Vagina (tissue), 2 donors: ENCODE data around the gene NT5C1A. TPM values are rescaled to one million over a fixed set of nuclear protein-coding genes. Genes with fewer than 3 reads are reported as not detected.
A peak's percentile ranks its signal among the peaks of the same experiment; 100 is the strongest.

Source experiments
- DNase-seq, 2 donors: peaks; one replicate each; pipeline ENCODE4 v3.0.0-alpha.2; 2017; ENCODE audit errors: extremely low spot score in 2 of 2
- H3K27ac ChIP-seq: fragments of 200-600 bp; sonication (generic); one replicate; pipeline ENCODE4 v1.5.1; 2019
- H3K27me3 ChIP-seq: fragments of 200-600 bp; sonication (generic); one replicate; pipeline ENCODE4 v1.5.1; 2019
- H3K36me3 ChIP-seq, 2 donors: fragments of 200-600 bp; sonication (generic); one replicate each; pipeline ENCODE4 v1.5.1; 2017 to 2019
- H3K4me1 ChIP-seq: fragments of 200-600 bp; sonication (generic); one replicate; pipeline ENCODE4 v1.5.1; 2019
- H3K4me3 ChIP-seq, 2 donors: fragments of 200-600 bp; sonication (generic); 1 replicate in 1 of 2; 2 replicates in 1 of 2; pipeline ENCODE4 v1.5.1; 2016 to 2019
- H3K9me3 ChIP-seq: fragments of 200-600 bp; sonication (generic); one replicate; pipeline ENCODE4 v1.5.1; 2019
- CTCF ChIP-seq, 3 experiments: fragments of 450-650 bp in 2 of 3; fragments of 200-600 bp in 1 of 3; sonication (generic) in 1 of 3; IDR thresholded peaks; one replicate each; pipeline ENCODE4 v1.5.1; 2017 to 2019; ENCODE audit warnings: antibody characterized with exemption in 3 of 3, mild to moderate bottlenecking in 2 of 3, moderate library complexity in 2 of 3
- POLR2A ChIP-seq, 2 donors: fragments of 450-650 bp; IDR thresholded peaks; one replicate each; pipeline ENCODE4 v1.6.1; 2017; ENCODE audit warnings: antibody characterized with exemption in 2 of 2, mild to moderate bottlenecking in 2 of 2, moderate library complexity in 2 of 2
- POLR2AphosphoS5 ChIP-seq, 2 donors: sonication (generic); formaldehyde crosslinking; IDR thresholded peaks; one replicate each; pipeline ENCODE4 v1.9.0; 2017; ENCODE audit warnings: antibody characterized with exemption in 2 of 2, mild to moderate bottlenecking in 2 of 2, low read depth in 1 of 2; ENCODE audit not compliant: insufficient read depth in 1 of 2
- intact Hi-C: fragments of 100-400 bp; cut with DNase I; formaldehyde crosslinking; loops from one replicate; pipeline ENCODE4 v1.15.1; 2023
- total RNA-seq: library from RNA; depleted of rRNA; stranded (reverse); fragments of >200 nt; gene quantifications from one replicate; pipeline ENCODE4 v1.2.3, GENCODE V29; 2016

The NT5C1A gene
- total RNA-seq, 1 donor from 2014 or later = not detected

GRCh38 chr1:39650431-39650830 is 21.5 kb downstream of the NT5C1A start:
- peaks cover 23% of the 10 kb centered on the region for H3K4me1 ChIP-seq
- no peaks in the 10 kb centered on the region for H3K9me3 ChIP-seq
- no peak overlapping the region for H3K27ac ChIP-seq
- intact Hi-C loops = loop anchor here (5.0 kb wide), 1 partner anchor 43 kb away; no protein-coding TSS in a partner anchor
- no peak for DNase-seq
- no peak for TF ChIP-seq POLR2A (IDR thresholded peaks at IDR 0.05)
- no peak for TF ChIP-seq CTCF (IDR thresholded peaks at IDR 0.05)
- no peak for TF ChIP-seq POLR2AphosphoS5 (IDR thresholded peaks at IDR 0.05; ENCODE audit: insufficient read depth in 1 of 2, low read depth in 1 of 2)
- no peak overlapping the region for H3K4me3 ChIP-seq
- H3K36me3 ChIP-seq = no peaks in the 10 kb centered on the region
- H3K27me3 ChIP-seq = no peaks in the 10 kb centered on the region

GRCh38 chr1:39649636-39650185 is 22.2 kb downstream of the NT5C1A start:
- no peak overlapping the region for H3K4me3 ChIP-seq
- H3K9me3 ChIP-seq = no peaks in the 10 kb centered on the region
- no peak for DNase-seq
- no peaks in the 10 kb centered on the region for H3K36me3 ChIP-seq
- H3K27me3 ChIP-seq = no peaks in the 10 kb centered on the region
- intact Hi-C loops = loop anchor here (5.0 kb wide), 1 partner anchor 42 kb away; no protein-coding TSS in a partner anchor
- peaks cover 30% of the 10 kb centered on the region for H3K4me1 ChIP-seq
- TF ChIP-seq POLR2A (IDR thresholded peaks at IDR 0.05) (no peak), POLR2AphosphoS5 (IDR thresholded peaks at IDR 0.05; ENCODE audit: insufficient read depth in 1 of 2, low read depth in 1 of 2) (no peak), CTCF (IDR thresholded peaks at IDR 0.05) (no peak)
- no peak overlapping the region for H3K27ac ChIP-seq

GRCh38 chr1:39648496-39648895 is 23.4 kb downstream of the NT5C1A start:
- H3K4me3 ChIP-seq = no peak overlapping the region
- intact Hi-C loops = no loop called here
- no peak overlapping the region for H3K27ac ChIP-seq
- no peaks in the 10 kb centered on the region for H3K27me3 ChIP-seq
- DNase-seq = no peak
- no peak for TF ChIP-seq POLR2AphosphoS5 (IDR thresholded peaks at IDR 0.05; ENCODE audit: insufficient read depth in 1 of 2, low read depth in 1 of 2)
- no peak for TF ChIP-seq POLR2A (IDR thresholded peaks at IDR 0.05)
- no peak for TF ChIP-seq CTCF (IDR thresholded peaks at IDR 0.05)
- H3K9me3 ChIP-seq = no peaks in the 10 kb centered on the region
- H3K4me1 ChIP-seq = peaks cover 31% of the 10 kb centered on the region
- no peaks in the 10 kb centered on the region for H3K36me3 ChIP-seq

GRCh38 chr1:39647247-39647646 is 24.7 kb downstream of the NT5C1A start:
- H3K27me3 ChIP-seq = no peaks in the 10 kb centered on the region
- intact Hi-C loops = no loop called here
- H3K4me1 ChIP-seq = peaks cover 39% of the 10 kb centered on the region
- H3K9me3 ChIP-seq = no peaks in the 10 kb centered on the region
- no peaks in the 10 kb centered on the region for H3K36me3 ChIP-seq
- peak overlapping the region; percentile 69 for H3K27ac ChIP-seq
- DNase-seq = no peak
- no peak for TF ChIP-seq POLR2AphosphoS5 (IDR thresholded peaks at IDR 0.05; ENCODE audit: insufficient read depth in 1 of 2, low read depth in 1 of 2)
- TF ChIP-seq POLR2A (IDR thresholded peaks at IDR 0.05) = no peak
- TF ChIP-seq CTCF (IDR thresholded peaks at IDR 0.05) = no peak
- H3K4me3 ChIP-seq = no peak overlapping the region

GRCh38 chr1:39646232-39647081 is 25.4 kb downstream of the NT5C1A start:
- intact Hi-C loops = no loop called here
- DNase-seq = no peak
- no peaks in the 10 kb centered on the region for H3K27me3 ChIP-seq
- no peak overlapping the region for H3K4me3 ChIP-seq
- no peaks in the 10 kb centered on the region for H3K9me3 ChIP-seq
- no peaks in the 10 kb centered on the region for H3K36me3 ChIP-seq
- H3K4me1 ChIP-seq = peaks cover 39% of the 10 kb centered on the region
- peak overlapping the region; percentile 69 for H3K27ac ChIP-seq
- TF ChIP-seq CTCF (IDR thresholded peaks at IDR 0.05) (no peak), POLR2A (IDR thresholded peaks at IDR 0.05) (no peak), POLR2AphosphoS5 (IDR thresholded peaks at IDR 0.05; ENCODE audit: insufficient read depth in 1 of 2, low read depth in 1 of 2) (peak in 1 of 2 donors; percentile 92)
